ENCODE data around the gene DNAH7. TPM values are rescaled to one million over a fixed set of nuclear protein-coding genes. Genes with fewer than 3 reads are reported as not detected.

DNAH7 gene
- total and polyA plus RNA-seq, 2 donors (not counting 3 experiments of a cell fraction or from before 2014, with no cell fraction given) = 0.15 to 0.24 TPM

DNA sequence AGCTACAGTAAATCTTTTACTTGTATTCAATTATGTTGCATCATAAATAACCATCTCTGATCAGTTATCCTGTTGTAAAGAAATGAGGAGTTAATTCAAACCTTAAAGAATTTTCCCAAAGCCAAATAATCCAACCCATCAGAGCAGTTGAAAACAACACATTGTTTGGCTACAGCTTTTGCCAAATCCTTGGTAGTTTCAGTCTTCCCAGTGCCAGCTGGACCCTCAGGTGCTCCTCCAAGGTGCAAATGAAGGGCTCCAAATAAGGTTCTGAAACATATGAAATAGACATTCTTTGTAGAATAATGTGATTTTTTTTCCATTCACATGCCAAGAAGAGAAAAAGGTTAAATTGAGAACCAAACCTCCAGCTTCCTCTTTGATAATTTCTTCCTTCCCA, 158.7 kb downstream of the DNAH7 start:
- H3K4me3 ChIP-seq (replicated peaks in 1 of 3; ENCODE audit: insufficient read depth in 1 of 3, low read depth in 1 of 3, low read length in 3 of 3) = no peak overlapping the region
- no peaks in the 10 kb centered on the region for H3K9me3 ChIP-seq (replicated peaks; ENCODE audit: control insufficient read depth, insufficient read depth, low read length)
- H2AFZ ChIP-seq (ENCODE audit: low read depth, low read length) = no peak overlapping the region
- no peak overlapping the region for H3K27ac ChIP-seq (ENCODE audit: insufficient read depth, low read depth, low read length)
- no peak for FAIRE-seq
- no TSS peak for BruUV-seq (replicated peaks)
- TF ChIP-seq POLR2A (IDR thresholded peaks at IDR 0.05; ENCODE audit: low read depth, low read length) (no peak), EZH2 (IDR thresholded peaks at IDR 0.05; ENCODE audit: borderline replicate concordance, low read depth, low read length, severe bottlenecking) (no peak), POLR2AphosphoS5 (IDR thresholded peaks at IDR 0.05; ENCODE audit: insufficient read depth, low read depth, low read length) (no peak), MYC (IDR thresholded peaks at IDR 0.05; ENCODE audit: low read depth, low read length) (no peak), GATA2 (IDR thresholded peaks at IDR 0.05; ENCODE audit: insufficient read depth, insufficient read length, low read depth, low read length) (no peak), FOS (IDR thresholded peaks at IDR 0.05; ENCODE audit: borderline replicate concordance, insufficient read depth, low read length) (no peak), JUN (IDR thresholded peaks at IDR 0.05; ENCODE audit: borderline replicate concordance, insufficient read depth, insufficient read length, low read depth) (no peak)
- TF ChIP-seq, protein P1, sequence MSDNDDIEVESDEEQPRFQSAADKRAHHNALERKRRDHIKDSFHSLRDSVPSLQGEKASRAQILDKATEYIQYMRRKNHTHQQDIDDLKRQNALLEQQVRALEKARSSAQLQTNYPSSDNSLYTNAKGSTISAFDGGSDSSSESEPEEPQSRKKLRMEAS (IDR thresholded peaks at IDR 0.05; ENCODE audit: insufficient read depth, insufficient read length) = no peak
- TF ChIP-seq, protein P2, sequence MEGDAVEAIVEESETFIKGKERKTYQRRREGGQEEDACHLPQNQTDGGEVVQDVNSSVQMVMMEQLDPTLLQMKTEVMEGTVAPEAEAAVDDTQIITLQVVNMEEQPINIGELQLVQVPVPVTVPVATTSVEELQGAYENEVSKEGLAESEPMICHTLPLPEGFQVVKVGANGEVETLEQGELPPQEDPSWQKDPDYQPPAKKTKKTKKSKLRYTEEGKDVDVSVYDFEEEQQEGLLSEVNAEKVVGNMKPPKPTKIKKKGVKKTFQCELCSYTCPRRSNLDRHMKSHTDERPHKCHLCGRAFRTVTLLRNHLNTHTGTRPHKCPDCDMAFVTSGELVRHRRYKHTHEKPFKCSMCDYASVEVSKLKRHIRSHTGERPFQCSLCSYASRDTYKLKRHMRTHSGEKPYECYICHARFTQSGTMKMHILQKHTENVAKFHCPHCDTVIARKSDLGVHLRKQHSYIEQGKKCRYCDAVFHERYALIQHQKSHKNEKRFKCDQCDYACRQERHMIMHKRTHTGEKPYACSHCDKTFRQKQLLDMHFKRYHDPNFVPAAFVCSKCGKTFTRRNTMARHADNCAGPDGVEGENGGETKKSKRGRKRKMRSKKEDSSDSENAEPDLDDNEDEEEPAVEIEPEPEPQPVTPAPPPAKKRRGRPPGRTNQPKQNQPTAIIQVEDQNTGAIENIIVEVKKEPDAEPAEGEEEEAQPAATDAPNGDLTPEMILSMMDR (IDR thresholded peaks at IDR 0.05; ENCODE audit: extremely low read depth in 1 of 2, insufficient read depth in 1 of 2, low read depth in 1 of 2, low read length in 2 of 2) = no peak
- no peak overlapping the region for H3K9ac ChIP-seq (replicated peaks; ENCODE audit: extremely low read depth, insufficient read depth, low read length)
- H3K27me3 ChIP-seq (ENCODE audit: control insufficient read depth in 2 of 2, insufficient read depth in 2 of 2, low read length in 2 of 2) = no peaks in the 10 kb centered on the region
- dilution Hi-C loops (cut with MboI; ENCODE audit: extremely low pct_ligation_motif_present, low sequenced_read_pairs) (no loop called here), intact Hi-C loops (cut with micrococcal nuclease) (no loop called here)
- H3K79me2 ChIP-seq (ENCODE audit: control insufficient read depth, insufficient read depth, low read length) = no peaks in the 10 kb centered on the region
- H3K36me3 ChIP-seq (ENCODE audit: control insufficient read depth in 2 of 2, extremely low read depth in 1 of 2, insufficient read depth in 2 of 2, low read length in 2 of 2) = no peaks in the 10 kb centered on the region
- POLR2A ChIA-PET = no interaction called here
- CTCF ChIA-PET = no interaction called here
- no peak overlapping the region for H3K4me2 ChIP-seq (ENCODE audit: insufficient read depth, low read length)
- H3K4me1 ChIP-seq (ENCODE audit: control insufficient read depth, extremely low read depth, insufficient read depth, low read length) = no peaks in the 10 kb centered on the region
- H4K20me1 ChIP-seq (replicated peaks; ENCODE audit: control insufficient read depth, extremely low read depth, insufficient read depth, low read length) = no peaks in the 10 kb centered on the region
- H3K9me1 ChIP-seq (replicated peaks; ENCODE audit: control insufficient read depth, extremely low read depth, insufficient read depth, low read length) = no peaks in the 10 kb centered on the region
- no peak for DNase-seq (ENCODE audit: low read depth, low spot score)
